GM12878 (cell line): ENCODE measurements around the gene CFLAR. TPM values are rescaled to one million over a fixed set of nuclear protein-coding genes. Genes with fewer than 3 reads are reported as not detected.

ENCODE experiments used
- BCL3 ChIP-seq: IDR thresholded peaks from 2 replicates; pipeline ENCODE4 v1.6.1; 2011; ENCODE audit warnings: borderline replicate concordance, low read depth, mild to moderate bottlenecking, moderate library complexity, low read length; ENCODE audit not compliant: insufficient read depth, poor library complexity, severe bottlenecking
- BHLHE40 ChIP-seq, 2 experiments: fragments of 450-650 bp in 1 of 2; IDR thresholded peaks; 2 replicates each; pipeline ENCODE4 v1.6.1; 2011 to 2017; ENCODE audit warnings: low read depth in 2 of 2, borderline replicate concordance in 1 of 2, improper control_type of control experiment in 1 of 2, low read length in 1 of 2, mild to moderate bottlenecking in 1 of 2
- CEBPZ ChIP-seq: fragments of 150-350 bp; IDR thresholded peaks from 2 replicates; pipeline ENCODE4 v1.6.1; 2016; ENCODE audit warnings: low read depth, low read length
- ETV6 ChIP-seq, 2 experiments: fragments of 450-650 bp in 1 of 2; IDR thresholded peaks in 1 of 2; conservative IDR thresholded peaks in 1 of 2; 2 replicates each; pipeline ENCODE4 v1.6.1; 2014; ENCODE audit warnings: antibody characterized with exemption in 1 of 2, borderline replicate concordance in 1 of 2, low read depth in 1 of 2, mild to moderate bottlenecking in 1 of 2, moderate library complexity in 1 of 2
- HCFC1 ChIP-seq: fragments of 150-350 bp; IDR thresholded peaks from 2 replicates; pipeline ENCODE4 v1.6.1; 2014; ENCODE audit warnings: low read length
- NFYB ChIP-seq: IDR thresholded peaks from 2 replicates; pipeline ENCODE4 v1.6.1; 2011; ENCODE audit warnings: low read depth, mild to moderate bottlenecking, low read length, improper control_type of control experiment, moderate library complexity; ENCODE audit not compliant: insufficient read depth
- SP1 ChIP-seq: IDR thresholded peaks from one replicate; pipeline ENCODE4 v1.6.1; 2011; ENCODE audit warnings: low read depth, low read length
- YBX1 ChIP-seq: fragments of 450-650 bp; IDR thresholded peaks from 2 replicates; pipeline ENCODE4 v1.6.1; 2016; ENCODE audit warnings: antibody characterized with exemption
- ZNF24 ChIP-seq: fragments of 450-650 bp; IDR thresholded peaks from 2 replicates; pipeline ENCODE4 v1.6.1; 2017; ENCODE audit warnings: antibody characterized with exemption, mild to moderate bottlenecking
- polyA plus RNA-seq, 11 experiments: library from polyadenylated mRNA; depleted of rRNA in 4 of 11; unstranded in 6 of 11; stranded (reverse) in 5 of 11; fragments of >200 nt; fragmentation: Nextera tagmentation in 4 of 11; fragmentation: Illumina TruSeq in 1 of 11; extraction: Ambion mirVana in 4 of 11; extraction: Trizol in 1 of 11; gene quantifications; 1 replicate in 1 of 11; 2 replicates in 10 of 11; pipeline versions ENCODE4 v1.2.1 to v1.2.3, GENCODE V29; 2011 to 2016; ENCODE audit warnings: inconsistent platforms in 2 of 11, missing spikeins in 2 of 11, low read depth in 1 of 11
- total RNA-seq, 4 experiments: library from RNA; depleted of rRNA in 3 of 4; stranded (reverse); fragments of >200 nt in 3 of 4; fragmentation: Illumina TruSeq in 1 of 4; extraction: Trizol in 1 of 4; gene quantifications; 2 replicates each; pipeline versions ENCODE4 v1.2.1 to v1.2.3, GENCODE V29; 2013 to 2021

CFLAR gene
- total and polyA plus RNA-seq, 10 of the 15 experiments (the other 5 are each of a cell fraction or from before 2014, with no cell fraction given), result 80.6 to 181 (median 101) TPM

GRCh38 chr2:201151127-201151981, 35.4 kb downstream of the CFLAR start (continued):
- TF ChIP-seq CEBPZ (no peak), ZNF24 (no peak), YBX1 (no peak), BCL3 (no peak), SP1 (no peak), BHLHE40 (IDR thresholded peaks at IDR 0.05; ENCODE audit: borderline replicate concordance in 1 of 2, low read depth in 2 of 2, low read length in 1 of 2) (no peak), HCFC1 (no peak), NFYB (no peak), ETV6 (conservative IDR thresholded peaks at IDR 0.05 in 1 of 2, IDR thresholded peaks at IDR 0.05 in 1 of 2; ENCODE audit: borderline replicate concordance in 1 of 2, low read depth in 1 of 2) (peak in 1 of 2 experiments; percentile 86; a peak in 1 of 4 replicates)
- TF ChIP-seq, all 136 proteins: peak for 28
